Vagina (tissue), 2 donors: ENCODE results near the gene LYAR.

Experiments used
- POLR2A ChIP-seq, 2 donors: fragments of 450-650 bp; IDR thresholded peaks; one replicate each; pipeline ENCODE4 v1.6.1; 2017; ENCODE audit warnings: antibody characterized with exemption in 2 of 2, mild to moderate bottlenecking in 2 of 2, moderate library complexity in 2 of 2
- POLR2AphosphoS5 ChIP-seq, 2 donors: sonication (generic); formaldehyde crosslinking; IDR thresholded peaks; one replicate each; pipeline ENCODE4 v1.9.0; 2017; ENCODE audit warnings: antibody characterized with exemption in 2 of 2, mild to moderate bottlenecking in 2 of 2, low read depth in 1 of 2; ENCODE audit not compliant: insufficient read depth in 1 of 2
- TF ChIP-seq, protein P1 (sequence below), 3 experiments: fragments of 450-650 bp in 2 of 3; fragments of 200-600 bp in 1 of 3; sonication (generic) in 1 of 3; IDR thresholded peaks; one replicate each; pipeline ENCODE4 v1.5.1; 2017 to 2019; ENCODE audit warnings: antibody characterized with exemption in 3 of 3, mild to moderate bottlenecking in 2 of 3, moderate library complexity in 2 of 3

DNA sequence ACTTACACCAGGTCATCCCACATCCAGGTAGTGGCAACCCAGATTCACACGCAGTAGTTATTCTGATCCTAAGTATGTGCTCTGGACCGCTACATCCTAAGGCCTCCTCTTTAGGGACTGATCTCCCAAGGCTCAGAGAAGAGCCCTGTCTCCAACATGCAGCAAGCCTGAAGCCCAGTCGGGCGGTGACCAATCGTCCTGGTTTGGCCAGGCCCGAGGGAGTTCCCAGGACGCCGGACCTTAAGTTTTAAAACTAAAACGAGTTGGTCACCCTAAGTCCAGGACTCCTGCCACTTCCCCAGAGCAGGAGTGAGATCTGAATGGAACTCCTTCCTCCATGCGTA is 385 bp downstream of the LYAR start:
- TF ChIP-seq, protein P1, sequence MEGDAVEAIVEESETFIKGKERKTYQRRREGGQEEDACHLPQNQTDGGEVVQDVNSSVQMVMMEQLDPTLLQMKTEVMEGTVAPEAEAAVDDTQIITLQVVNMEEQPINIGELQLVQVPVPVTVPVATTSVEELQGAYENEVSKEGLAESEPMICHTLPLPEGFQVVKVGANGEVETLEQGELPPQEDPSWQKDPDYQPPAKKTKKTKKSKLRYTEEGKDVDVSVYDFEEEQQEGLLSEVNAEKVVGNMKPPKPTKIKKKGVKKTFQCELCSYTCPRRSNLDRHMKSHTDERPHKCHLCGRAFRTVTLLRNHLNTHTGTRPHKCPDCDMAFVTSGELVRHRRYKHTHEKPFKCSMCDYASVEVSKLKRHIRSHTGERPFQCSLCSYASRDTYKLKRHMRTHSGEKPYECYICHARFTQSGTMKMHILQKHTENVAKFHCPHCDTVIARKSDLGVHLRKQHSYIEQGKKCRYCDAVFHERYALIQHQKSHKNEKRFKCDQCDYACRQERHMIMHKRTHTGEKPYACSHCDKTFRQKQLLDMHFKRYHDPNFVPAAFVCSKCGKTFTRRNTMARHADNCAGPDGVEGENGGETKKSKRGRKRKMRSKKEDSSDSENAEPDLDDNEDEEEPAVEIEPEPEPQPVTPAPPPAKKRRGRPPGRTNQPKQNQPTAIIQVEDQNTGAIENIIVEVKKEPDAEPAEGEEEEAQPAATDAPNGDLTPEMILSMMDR (IDR thresholded peaks at IDR 0.05): no peak
- TF ChIP-seq POLR2AphosphoS5 (IDR thresholded peaks at IDR 0.05; ENCODE audit: insufficient read depth in 1 of 2, low read depth in 1 of 2) (no peak), POLR2A (IDR thresholded peaks at IDR 0.05) (no peak)
